Body of pancreas (tissue), 4 donors: ENCODE results near the gene PLCB4.

Source experiments
- CTCF ChIP-seq, 7 experiments: fragments of 450-650 bp in 4 of 7; fragments of 200-600 bp in 3 of 7; sonication (generic) in 3 of 7; IDR thresholded peaks; one replicate each; pipeline ENCODE4 v1.5.1; 2016 to 2019; ENCODE audit warnings: antibody characterized with exemption in 7 of 7
- POLR2A ChIP-seq, 3 donors: fragments of 450-650 bp; IDR thresholded peaks; one replicate each; pipeline ENCODE4 v1.6.1; 2016; ENCODE audit warnings: antibody characterized with exemption in 3 of 3, mild to moderate bottlenecking in 2 of 3

- TF ChIP-seq CTCF (IDR thresholded peaks at IDR 0.05) (no peak), POLR2A (IDR thresholded peaks at IDR 0.05) (no peak)
Measured at GRCh38 chr20:9130521-9130920, 61.6 kb downstream of the PLCB4 start.
